Kidney tubule cell (primary cell): Measurements from ENCODE around the gene PPEF1.
"Not testable (repeated sequence)": the region's sequence is repeated elsewhere in the genome, so short reads cannot be mapped to it uniquely, and the experiment has no call there.

Experiments
- DNase-seq: peaks from one replicate; pipeline ENCODE4 v3.0.0-alpha.2; 2018; ENCODE audit warnings: low spot score

PPEF1 gene

GRCh38 chrX:18702362-18703195 is 4.9 kb upstream of the PPEF1 start:
- no peak for DNase-seq

GRCh38 chrX:18709833-18710232 is 2.4 kb downstream of the PPEF1 start:
- no peak for DNase-seq

- no peak for DNase-seq
Observed at GRCh38 chrX:18714910-18715309, 7.5 kb downstream of the PPEF1 start.

- DNase-seq: no peak
Observed at GRCh38 chrX:18719852-18720251, 12.4 kb downstream of the PPEF1 start.

GRCh38 chrX:18721683-18722499 is 14.4 kb downstream of the PPEF1 start:
- DNase-seq: no peak

- no peak for DNase-seq
Observed at GRCh38 chrX:18722500-18723071, 15.1 kb downstream of the PPEF1 start.

- DNase-seq: no peak
Observed at GRCh38 chrX:18725310-18725943, 18.0 kb downstream of the PPEF1 start.

GRCh38 chrX:18733287-18733686 is 25.8 kb downstream of the PPEF1 start:
- no peak for DNase-seq

- DNase-seq: not testable (repeated sequence)
Observed at GRCh38 chrX:18739609-18740008, 32.2 kb downstream of the PPEF1 start.

GRCh38 chrX:18748499-18748898 is 41.1 kb downstream of the PPEF1 start:
- no peak for DNase-seq

GRCh38 chrX:18753631-18754030 is 46.2 kb downstream of the PPEF1 start:
- no peak for DNase-seq

- DNase-seq: no peak
Observed at GRCh38 chrX:18755651-18756050, 48.2 kb downstream of the PPEF1 start.

GRCh38 chrX:18757956-18758932 is 50.8 kb downstream of the PPEF1 start:
- no peak for DNase-seq

GRCh38 chrX:18761750-18762149 is 54.3 kb downstream of the PPEF1 start:
- DNase-seq: no peak

GRCh38 chrX:18763106-18763505 is 55.7 kb downstream of the PPEF1 start:
- DNase-seq: not testable (repeated sequence)

- no peak for DNase-seq
Observed at GRCh38 chrX:18769364-18769763, 61.9 kb downstream of the PPEF1 start.

GRCh38 chrX:18769812-18770573 is 62.5 kb downstream of the PPEF1 start:
- no peak for DNase-seq

GRCh38 chrX:18789916-18790315 is 82.5 kb downstream of the PPEF1 start:
- no peak for DNase-seq

- DNase-seq: no peak
Observed at GRCh38 chrX:18792828-18793227, 85.4 kb downstream of the PPEF1 start.

- no peak for DNase-seq
Observed at GRCh38 chrX:18793601-18794089, 86.2 kb downstream of the PPEF1 start.
